Activated CD4-positive, CD25-positive, alpha-beta regulatory T cell treated with anti-CD3 and anti-CD28 coated beads, Interleukin-2, amount 50 U/mL, for 24 hours (primary cell): ENCODE data around the gene SIPA1.

Experiments used
- ATAC-seq, 2 donors: fragments of 150-1000 bp; cut with Tn5 transposase; one replicate each; pipeline ENCODE4 v1.10.0; 2021; ENCODE audit warnings: mild to moderate bottlenecking in 1 of 2, moderate library complexity in 1 of 2

The SIPA1 gene, protein sequence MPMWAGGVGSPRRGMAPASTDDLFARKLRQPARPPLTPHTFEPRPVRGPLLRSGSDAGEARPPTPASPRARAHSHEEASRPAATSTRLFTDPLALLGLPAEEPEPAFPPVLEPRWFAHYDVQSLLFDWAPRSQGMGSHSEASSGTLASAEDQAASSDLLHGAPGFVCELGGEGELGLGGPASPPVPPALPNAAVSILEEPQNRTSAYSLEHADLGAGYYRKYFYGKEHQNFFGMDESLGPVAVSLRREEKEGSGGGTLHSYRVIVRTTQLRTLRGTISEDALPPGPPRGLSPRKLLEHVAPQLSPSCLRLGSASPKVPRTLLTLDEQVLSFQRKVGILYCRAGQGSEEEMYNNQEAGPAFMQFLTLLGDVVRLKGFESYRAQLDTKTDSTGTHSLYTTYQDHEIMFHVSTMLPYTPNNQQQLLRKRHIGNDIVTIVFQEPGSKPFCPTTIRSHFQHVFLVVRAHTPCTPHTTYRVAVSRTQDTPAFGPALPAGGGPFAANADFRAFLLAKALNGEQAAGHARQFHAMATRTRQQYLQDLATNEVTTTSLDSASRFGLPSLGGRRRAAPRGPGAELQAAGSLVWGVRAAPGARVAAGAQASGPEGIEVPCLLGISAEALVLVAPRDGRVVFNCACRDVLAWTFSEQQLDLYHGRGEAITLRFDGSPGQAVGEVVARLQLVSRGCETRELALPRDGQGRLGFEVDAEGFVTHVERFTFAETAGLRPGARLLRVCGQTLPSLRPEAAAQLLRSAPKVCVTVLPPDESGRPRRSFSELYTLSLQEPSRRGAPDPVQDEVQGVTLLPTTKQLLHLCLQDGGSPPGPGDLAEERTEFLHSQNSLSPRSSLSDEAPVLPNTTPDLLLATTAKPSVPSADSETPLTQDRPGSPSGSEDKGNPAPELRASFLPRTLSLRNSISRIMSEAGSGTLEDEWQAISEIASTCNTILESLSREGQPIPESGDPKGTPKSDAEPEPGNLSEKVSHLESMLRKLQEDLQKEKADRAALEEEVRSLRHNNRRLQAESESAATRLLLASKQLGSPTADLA

GRCh38 chr11:65637794-65638419, at the start of gene SIPA1:
TSS of gene SIPA1 (plus strand) at chr11:65638101. CDS start at chr11:65640922, 2,821 bp downstream.
- peak; percentile 69 to 75 for ATAC-seq

DNA sequence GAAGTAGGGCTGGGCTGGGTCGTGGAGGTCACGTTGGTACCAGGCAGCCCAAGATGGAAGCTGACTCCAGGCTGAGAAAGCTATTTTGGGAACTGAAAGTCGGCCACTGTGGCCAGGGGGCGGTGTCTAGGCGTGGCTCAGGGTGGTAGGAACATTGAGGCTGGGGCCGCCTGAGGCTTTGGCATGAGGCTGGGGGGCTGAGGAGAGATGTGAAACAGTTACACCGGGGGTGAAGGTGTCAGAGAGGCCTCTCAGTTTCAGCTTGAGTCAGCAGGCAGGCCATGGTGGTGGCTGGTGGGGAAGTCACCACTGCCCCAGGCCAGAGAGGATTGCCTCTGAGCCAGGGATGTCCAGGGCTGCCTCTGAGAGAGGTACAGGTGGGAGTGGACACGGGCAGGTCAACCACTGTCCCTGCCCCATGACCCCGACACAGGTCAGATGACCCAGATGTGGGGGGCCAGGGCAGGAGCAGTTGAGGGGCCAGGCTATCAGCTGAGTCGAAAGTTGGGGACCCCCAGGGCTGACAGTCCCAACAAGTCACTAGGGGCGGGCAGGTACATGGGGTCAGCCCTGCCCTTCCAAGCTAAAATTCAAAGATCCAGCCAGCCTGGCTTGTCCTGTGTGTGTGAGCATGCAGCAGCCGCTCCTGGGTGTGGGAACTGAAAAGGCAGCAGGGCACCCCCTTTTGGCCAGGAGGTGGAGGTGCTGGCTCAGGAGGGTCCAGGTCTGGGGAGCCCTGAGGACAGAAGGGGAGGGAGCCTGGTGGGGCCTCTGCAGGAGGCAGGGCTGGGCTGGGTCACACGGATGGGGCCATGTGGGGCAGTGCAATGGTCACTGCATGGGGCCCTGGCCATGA, 49.5 kb upstream of the SIPA1 start:
- ATAC-seq, result peak; percentile 84 to 85

GRCh38 chr11:65589444-65590239, 48.3 kb upstream of the SIPA1 start:
- ATAC-seq, result peak; percentile 21 to 27

GRCh38 chr11:65590240-65590738, 47.6 kb upstream of the SIPA1 start:
- no peak for ATAC-seq

GRCh38 chr11:65591939-65592857, 45.7 kb upstream of the SIPA1 start:
- ATAC-seq, result no peak

GRCh38 chr11:65592858-65593517, 44.9 kb upstream of the SIPA1 start:
- ATAC-seq, result no peak

- peak; percentile 43 to 55 for ATAC-seq
Measured at GRCh38 chr11:65593518-65594414, 44.1 kb upstream of the SIPA1 start.

GRCh38 chr11:65595131-65595530, 42.8 kb upstream of the SIPA1 start:
- no peak for ATAC-seq

GRCh38 chr11:65595543-65596281, 42.2 kb upstream of the SIPA1 start, which contains the start of gene KCNK7:
TSS of gene KCNK7 (minus strand) at chr11:65595800. CDS start at chr11:65595772, 28 bp downstream.
- ATAC-seq, result no peak

GRCh38 chr11:65596520-65596919, 41.4 kb upstream of the SIPA1 start:
- ATAC-seq, result no peak

DNA sequence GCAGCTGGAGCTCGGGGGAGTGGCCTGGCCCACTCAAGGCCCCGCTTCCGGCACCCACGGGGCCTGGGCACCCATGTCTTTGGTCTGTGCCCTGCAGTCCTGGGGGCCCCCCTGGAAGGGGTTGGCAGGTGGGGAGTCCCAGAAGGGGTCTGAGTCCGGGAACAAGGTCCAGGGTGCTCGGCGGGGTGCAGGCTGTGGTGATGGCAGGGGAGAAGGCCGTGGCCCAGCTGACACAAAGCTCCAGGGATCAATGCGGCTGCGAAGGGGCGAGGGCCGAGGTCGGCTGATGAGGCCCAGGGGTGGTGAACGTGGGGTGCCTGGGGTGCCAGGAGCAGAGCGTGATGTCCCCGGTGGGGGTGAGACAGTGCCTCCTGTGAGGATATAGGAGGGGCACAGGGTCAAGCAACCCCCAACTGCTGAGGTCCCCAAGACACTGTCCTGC, 39.6 kb upstream of the SIPA1 start:
- ATAC-seq, result no peak

GRCh38 chr11:65599216-65599954, 38.5 kb upstream of the SIPA1 start:
- ATAC-seq, result no peak

DNA sequence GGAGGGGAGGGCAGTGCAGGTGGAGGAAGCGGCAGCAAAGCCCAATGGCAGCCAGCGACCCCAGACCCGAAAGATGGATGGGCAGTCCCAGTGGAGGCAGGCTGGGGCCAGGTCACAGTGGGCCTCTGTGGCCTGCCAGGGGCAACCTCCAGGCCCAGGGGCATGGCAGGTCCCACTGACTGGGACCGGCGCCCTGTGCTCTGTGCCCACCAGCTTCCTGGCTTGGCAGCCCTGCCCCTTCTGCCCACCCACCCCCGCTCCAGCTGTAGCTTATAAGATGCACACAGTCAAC, 38.0 kb upstream of the SIPA1 start:
- ATAC-seq, result no peak

DNA sequence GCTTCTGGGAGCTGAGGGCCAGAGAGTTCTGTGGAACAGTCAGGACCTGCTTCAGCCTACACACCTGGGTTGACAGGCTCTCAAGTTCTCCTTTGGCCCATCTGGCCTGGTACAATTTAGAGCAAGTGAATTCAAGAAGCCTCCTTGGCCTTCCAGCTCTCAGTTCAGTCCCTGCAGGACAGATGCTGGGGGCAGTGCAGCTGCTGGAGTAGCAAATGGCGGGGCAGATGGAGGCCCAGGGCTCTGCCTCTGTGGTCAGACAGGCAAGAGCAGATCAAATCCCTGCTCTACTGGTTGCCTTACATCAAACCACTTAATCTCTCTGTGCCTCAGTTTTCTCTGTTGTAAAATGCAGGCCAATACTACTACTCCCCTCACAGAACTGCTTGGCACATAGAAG, 33.6 kb upstream of the SIPA1 start:
- ATAC-seq, result no peak

DNA sequence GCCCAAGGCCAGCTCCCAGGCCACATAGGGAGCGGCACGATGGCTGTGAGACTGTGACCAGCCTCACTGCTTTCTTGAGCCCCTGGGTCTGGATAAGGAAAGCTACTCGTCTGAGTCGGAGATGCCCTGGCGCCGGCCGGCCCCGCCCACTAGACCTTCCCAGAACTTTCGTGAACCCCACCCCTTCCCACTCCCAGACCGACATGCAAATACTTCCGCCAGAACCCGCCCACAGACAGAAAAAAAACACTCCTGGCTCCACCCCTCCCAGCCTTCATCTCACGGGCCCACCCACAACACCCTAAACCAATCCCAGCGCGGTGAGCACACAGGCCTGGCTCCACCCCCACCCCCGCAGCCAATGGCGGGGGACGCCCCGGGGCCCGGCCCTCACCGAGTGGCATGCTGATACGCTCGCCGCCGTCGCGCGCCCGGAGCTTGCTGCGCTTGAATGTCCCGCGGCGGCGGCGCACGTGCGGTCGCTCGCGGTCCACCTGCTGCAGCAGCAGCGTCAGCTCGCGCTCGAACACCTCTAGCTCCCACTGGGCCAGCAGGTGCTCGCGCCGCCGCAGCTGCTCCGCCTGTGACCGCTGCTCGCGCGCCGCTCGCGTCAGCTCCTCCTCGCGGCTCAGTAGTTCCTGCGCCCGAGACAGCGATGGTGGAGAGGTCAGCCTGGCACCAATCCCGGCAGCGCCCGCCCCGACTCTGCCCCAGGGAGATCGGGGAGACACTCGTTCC, 30.9 kb upstream of the SIPA1 start:
- ATAC-seq, result peak in 1 of 2 donors; percentile 41
